ENCODE results near the gene PELO. TPM values are rescaled to one million over a fixed set of nuclear protein-coding genes. Genes with fewer than 3 reads are reported as not detected.
A peak's percentile ranks its signal among the peaks of the same experiment; 100 is the strongest.

PELO gene
- total RNA-seq, 4 donors from 2014 or later: 10.2 to 22.3 (median 12.9) TPM

GRCh38 chr5:52796516-52797103 is 8.9 kb downstream of the PELO start:
- Histone ChIP-seq H3K4me3 (no peak overlapping the region), H3K36me3 (no peaks in the 10 kb centered on the region), H3K27ac (peak overlapping the region in 1 of 4 donors; percentile 7), H3K9me3 (no peaks in the 10 kb centered on the region), H3K27me3 (no peaks in the 10 kb centered on the region), H3K4me1 (peaks cover 0 to 24% (median 4%) of the 10 kb centered on the region in 4 donors)
- DNase-seq: no peak
- TF ChIP-seq POLR2A (IDR thresholded peaks at IDR 0.05) (no peak), CTCF (IDR thresholded peaks at IDR 0.05) (no peak)

DNA sequence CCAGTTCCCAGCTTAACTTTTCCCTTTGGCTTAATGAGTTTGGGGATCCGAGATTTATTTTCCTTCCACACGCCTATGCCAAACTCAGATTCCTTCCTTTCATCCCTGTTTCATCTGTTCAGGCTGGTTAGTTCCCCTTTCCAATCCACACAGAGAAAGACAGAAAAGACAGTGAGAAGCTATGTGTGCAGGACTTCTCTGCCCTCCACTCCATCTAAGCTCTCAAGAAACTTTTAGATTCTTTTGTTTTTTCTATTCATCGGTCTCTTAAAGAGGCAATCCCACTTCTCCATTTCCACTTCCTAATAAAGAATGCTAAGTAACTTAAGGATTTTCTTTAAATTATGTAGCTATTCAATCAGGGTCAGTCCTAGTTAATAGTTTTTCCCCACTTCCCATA is 11.2 kb downstream of the PELO start:
- peaks cover 0 to 5% (median 0%) of the 10 kb centered on the region in 3 donors for H3K36me3 ChIP-seq
- no peaks in the 10 kb centered on the region for H3K27me3 ChIP-seq
- peaks cover 0 to 27% (median 10%) of the 10 kb centered on the region in 4 donors for H3K4me1 ChIP-seq
- no peak for DNase-seq
- H3K9me3 ChIP-seq: no peaks in the 10 kb centered on the region
- peak overlapping the region; percentile 81 to 94 (median 88) for H3K27ac ChIP-seq
- H3K4me3 ChIP-seq: peak overlapping the region; percentile 57 to 73 (median 62)
- no peak for TF ChIP-seq CTCF (IDR thresholded peaks at IDR 0.05)
- no peak for TF ChIP-seq POLR2A (IDR thresholded peaks at IDR 0.05)

DNA sequence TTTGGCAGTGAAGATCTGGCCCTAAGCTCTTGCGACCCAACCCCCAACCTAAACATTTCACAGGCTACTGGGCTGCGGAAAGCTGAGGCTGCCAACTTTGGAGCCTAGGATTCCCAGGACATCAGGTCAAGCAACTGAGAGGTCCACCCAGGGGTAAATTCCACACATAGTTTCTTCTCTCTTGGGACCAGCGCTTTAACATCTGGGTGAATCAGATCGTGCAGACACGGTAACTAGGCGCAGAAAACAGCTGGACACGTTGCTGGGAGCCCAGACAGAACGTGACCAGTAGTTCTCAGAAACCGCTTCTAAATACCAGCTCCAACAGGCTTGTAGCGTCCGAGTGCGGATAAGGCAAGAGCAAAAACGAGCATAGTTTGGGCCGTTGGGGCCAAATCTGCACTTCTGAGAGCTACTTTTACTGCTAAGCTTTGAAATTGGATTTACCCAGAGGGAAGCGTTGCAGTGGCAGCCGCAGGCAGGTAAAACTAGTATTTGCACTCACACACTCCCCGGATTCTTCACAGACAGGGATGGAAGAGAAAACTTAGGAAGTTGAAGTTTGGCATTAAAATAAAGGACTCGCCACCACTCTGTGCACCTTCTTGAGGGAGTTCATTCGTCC is 11.8 kb downstream of the PELO start:
- peak in 1 of 3 donors; percentile 62 for DNase-seq
- no peaks in the 10 kb centered on the region for H3K27me3 ChIP-seq
- H3K4me3 ChIP-seq: peak overlapping the region; percentile 57 to 73 (median 62)
- H3K9me3 ChIP-seq: no peaks in the 10 kb centered on the region
- peak overlapping the region; percentile 81 to 94 (median 88) for H3K27ac ChIP-seq
- peaks cover 0 to 27% (median 10%) of the 10 kb centered on the region in 4 donors for H3K4me1 ChIP-seq
- H3K36me3 ChIP-seq: peaks cover 0 to 5% (median 0%) of the 10 kb centered on the region in 3 donors
- TF ChIP-seq POLR2A (IDR thresholded peaks at IDR 0.05) (no peak), CTCF (IDR thresholded peaks at IDR 0.05) (no peak)

- Histone ChIP-seq H3K4me3 (peak overlapping the region; percentile 57 to 73 (median 62)), H3K27me3 (no peaks in the 10 kb centered on the region), H3K27ac (peak overlapping the region; percentile 81 to 94 (median 88)), H3K9me3 (no peaks in the 10 kb centered on the region), H3K36me3 (peaks cover 0 to 5% (median 0%) of the 10 kb centered on the region in 3 donors), H3K4me1 (peaks cover 0 to 30% (median 10%) of the 10 kb centered on the region in 4 donors)
- DNase-seq: peak; percentile 88 to 97 (median 94)
- TF ChIP-seq CTCF (IDR thresholded peaks at IDR 0.05): no peak
- TF ChIP-seq POLR2A (IDR thresholded peaks at IDR 0.05): peak in 1 of 2 donors; percentile 72
These were observed 12.3 kb downstream of the PELO start for GRCh38 chr5:52799983-52800393.

DNA sequence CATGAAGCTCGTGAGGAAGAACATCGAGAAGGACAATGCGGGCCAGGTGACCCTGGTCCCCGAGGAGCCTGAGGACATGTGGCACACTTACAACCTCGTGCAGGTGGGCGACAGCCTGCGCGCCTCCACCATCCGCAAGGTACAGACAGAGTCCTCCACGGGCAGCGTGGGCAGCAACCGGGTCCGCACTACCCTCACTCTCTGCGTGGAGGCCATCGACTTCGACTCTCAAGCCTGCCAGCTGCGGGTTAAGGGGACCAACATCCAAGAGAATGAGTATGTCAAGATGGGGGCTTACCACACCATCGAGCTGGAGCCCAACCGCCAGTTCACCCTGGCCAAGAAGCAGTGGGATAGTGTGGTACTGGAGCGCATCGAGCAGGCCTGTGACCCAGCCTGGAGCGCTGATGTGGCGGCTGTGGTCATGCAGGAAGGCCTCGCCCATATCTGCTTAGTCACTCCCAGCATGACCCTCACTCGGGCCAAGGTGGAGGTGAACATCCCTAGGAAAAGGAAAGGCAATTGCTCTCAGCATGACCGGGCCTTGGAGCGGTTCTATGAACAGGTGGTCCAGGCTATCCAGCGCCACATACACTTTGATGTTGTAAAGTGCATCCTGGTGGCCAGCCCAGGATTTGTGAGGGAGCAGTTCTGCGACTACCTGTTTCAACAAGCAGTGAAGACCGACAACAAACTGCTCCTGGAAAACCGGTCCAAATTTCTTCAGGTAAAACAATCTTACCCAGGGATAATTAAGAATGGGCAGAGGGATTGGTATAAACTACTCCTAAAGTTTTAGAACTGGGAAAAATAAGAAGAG is 12.9 kb downstream of the PELO start:
- peak overlapping the region; percentile 81 to 94 (median 88) for H3K27ac ChIP-seq
- peak overlapping the region; percentile 57 to 73 (median 62) for H3K4me3 ChIP-seq
- H3K36me3 ChIP-seq: peaks cover 0 to 5% (median 0%) of the 10 kb centered on the region in 3 donors
- no peaks in the 10 kb centered on the region for H3K9me3 ChIP-seq
- no peaks in the 10 kb centered on the region for H3K27me3 ChIP-seq
- DNase-seq: peak; percentile 45 to 87 (median 77)
- peaks cover 0 to 32% (median 10%) of the 10 kb centered on the region in 4 donors for H3K4me1 ChIP-seq
- TF ChIP-seq POLR2A (IDR thresholded peaks at IDR 0.05) (peak in 1 of 2 donors; percentile 39), CTCF (IDR thresholded peaks at IDR 0.05) (no peak)
